Activated CD8-positive, alpha-beta memory T cell treated with anti-CD3 and anti-CD28 coated beads for 24 hours (primary cell): ENCODE data around the gene CTAGE4.
"Not testable (repeated sequence)": the region's sequence is repeated elsewhere in the genome, so short reads cannot be mapped to it uniquely, and the experiment has no call there.

ENCODE experiments used
- DNase-seq: peaks from one replicate; pipeline ENCODE4 v3.0.0-alpha.2; 2020

The CTAGE4 gene, protein sequence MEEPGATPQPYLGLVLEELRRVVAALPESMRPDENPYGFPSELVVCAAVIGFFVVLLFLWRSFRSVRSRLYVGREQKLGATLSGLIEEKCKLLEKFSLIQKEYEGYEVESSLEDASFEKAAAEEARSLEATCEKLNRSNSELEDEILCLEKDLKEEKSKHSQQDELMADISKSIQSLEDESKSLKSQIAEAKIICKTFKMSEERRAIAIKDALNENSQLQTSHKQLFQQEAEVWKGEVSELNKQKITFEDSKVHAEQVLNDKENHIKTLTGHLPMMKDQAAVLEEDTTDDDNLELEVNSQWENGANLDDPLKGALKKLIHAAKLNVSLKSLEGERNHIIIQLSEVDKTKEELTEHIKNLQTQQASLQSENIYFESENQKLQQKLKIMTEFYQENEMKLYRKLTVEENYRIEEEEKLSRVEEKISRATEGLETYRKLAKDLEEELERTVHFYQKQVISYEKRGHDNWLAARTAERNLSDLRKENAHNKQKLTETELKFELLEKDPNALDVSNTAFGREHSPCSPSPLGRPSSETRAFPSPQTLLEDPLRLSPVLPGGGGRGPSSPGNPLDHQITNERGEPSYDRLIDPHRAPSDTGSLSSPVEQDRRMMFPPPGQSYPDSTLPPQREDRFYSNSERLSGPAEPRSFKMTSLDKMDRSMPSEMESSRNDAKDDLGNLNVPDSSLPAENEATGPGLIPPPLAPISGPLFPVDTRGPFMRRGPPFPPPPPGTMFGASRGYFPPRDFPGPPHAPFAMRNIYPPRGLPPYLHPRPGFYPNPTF

DNA sequence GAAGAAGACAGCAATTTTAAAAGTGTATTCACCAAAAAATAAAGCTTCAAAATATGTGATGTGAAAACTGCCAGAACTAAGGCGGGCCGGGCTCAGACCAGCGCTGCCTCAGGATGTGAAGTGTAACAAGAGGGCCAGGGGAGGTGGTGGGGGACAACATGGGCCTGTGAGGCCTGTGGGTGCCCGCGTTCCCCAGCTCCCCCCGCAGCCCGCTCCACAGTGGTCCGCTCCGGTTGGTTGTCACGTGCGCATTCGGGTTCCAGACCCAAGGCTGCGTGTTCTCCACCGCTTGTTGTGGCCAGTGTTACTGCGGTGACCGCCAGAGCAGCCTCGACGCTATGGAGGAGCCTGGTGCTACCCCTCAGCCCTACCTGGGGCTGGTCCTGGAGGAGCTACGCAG is at the start of gene CTAGE4:
TSS of gene CTAGE4 (plus strand) at position 301 of the 400 bp plus-strand sequence. CDS start at position 339, 38 bp downstream.
- not testable (repeated sequence) for DNase-seq

DNA sequence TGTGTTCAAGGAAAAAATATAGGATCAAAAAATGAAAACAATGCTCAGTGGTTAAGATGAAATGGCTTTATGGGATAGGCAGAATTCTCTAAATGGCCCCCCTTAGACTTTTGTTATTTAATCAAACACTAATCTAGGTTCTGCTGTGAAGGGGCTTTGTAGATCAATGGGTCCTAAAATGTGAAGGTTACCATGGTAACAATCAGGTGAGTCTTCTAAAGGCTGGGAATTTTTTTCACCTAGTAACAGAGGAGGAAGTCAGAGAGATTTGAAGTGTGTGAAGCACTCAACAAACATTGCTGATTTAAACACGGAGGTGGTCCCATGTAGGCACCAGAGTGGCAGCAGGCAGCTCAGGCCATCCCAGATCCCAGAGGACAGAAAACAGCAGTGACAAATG is 49.1 kb upstream of the CTAGE4 start:
- DNase-seq = no peak

DNA sequence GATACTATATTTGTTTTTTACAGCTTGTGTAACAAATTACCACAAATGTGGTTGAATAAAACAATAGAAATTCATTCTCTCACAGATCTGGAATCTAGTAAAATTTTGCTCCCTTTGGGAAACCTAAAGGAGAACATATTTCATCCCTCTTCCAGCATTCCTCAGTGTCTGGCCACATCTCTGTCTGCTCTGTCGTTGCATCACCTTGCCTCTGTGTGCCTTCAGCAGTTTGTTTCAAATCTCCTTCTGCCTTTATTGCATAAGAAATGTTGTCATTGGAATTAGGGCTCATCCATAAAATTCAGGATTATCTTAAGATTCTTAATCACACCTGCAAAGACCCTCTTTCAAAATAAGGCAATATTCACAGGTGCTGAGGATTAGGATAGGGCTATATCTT is 45.8 kb upstream of the CTAGE4 start:
- no peak for DNase-seq

DNA sequence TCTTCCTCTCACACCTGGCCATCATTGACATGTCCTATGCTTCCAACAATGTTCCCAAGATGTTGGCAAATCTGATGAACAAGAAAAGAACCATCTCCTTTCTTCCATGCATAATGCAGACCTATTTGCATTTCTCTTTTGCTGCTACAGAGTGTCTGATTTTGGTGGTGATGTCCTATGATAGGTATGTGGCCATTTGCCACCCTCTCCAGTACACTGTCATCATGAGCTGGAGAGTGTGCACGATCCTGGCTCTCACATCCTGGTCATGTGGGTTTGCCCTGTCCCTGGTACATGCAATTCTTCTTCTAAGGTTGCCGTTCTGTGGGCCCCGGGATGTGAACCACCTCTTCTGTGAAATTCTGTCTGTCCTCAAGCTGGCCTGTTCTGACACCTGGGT is 41.1 kb upstream of the CTAGE4 start:
- DNase-seq = no peak

DNA sequence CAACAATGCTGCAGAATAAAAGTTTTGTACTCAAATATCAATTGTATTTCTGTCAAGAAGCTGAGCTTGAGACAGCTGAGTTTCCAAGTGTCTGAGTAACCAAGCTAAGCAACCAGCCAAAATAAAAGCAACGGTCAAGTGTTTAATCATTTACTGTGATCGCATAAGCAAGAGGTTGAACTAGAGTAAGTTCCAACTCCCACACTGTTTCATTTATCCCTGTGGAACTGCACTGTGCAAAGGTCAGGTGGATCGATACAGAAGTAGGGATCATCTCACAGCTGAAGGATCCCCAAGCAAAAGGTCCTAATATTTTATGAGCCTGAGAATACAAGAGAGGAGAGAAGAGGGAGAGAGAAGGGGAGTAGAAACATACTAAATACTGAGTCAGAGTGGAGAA is 38.8 kb upstream of the CTAGE4 start:
- no peak for DNase-seq

DNA sequence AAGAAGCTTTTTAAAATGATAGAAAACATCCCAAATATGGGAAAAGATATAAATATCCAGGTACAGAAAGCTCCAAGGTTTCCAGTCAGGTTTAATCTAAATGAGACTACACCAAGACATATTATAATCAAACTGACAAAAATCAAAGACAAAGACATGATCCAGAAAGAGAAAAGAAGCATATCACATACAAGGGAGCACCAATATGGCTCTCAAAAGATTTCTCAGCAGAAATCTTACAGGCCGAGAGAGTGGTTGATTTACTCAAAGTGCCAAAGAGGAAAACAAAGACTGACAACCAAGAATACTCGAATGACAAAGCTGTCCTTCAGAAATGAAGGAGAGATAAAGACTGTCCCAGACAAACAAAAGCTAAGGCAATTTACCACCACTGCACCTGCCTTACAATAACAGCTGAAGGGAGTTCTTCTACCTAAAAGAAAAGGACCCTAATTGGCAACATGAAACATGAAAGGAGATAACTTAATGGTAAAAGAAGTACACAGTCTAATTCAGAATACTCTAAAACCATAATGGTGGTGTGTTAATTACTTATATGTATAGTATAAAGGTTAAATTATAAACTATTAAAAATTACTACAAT is 34.9 kb upstream of the CTAGE4 start:
- DNase-seq = no peak

DNA sequence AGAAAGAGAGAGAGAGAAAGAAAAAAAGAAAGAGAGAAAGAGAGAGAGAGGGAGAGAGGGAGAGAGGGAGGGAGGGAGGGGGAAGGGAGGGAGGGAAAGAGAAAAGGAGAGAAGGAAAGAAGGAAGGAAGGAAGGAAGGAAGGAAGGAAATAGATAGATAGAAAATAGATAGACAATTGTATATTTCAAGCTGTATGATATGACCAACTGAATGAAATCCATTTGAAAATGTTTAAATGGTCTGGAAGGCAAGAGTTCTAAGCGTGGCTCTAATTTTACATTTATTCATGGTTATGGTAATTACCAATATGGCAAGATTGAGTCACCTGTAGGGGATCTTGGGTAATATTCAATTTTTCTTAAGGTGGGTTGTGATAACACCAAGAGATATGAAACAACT is 24.4 kb upstream of the CTAGE4 start:
- no peak for DNase-seq

DNA sequence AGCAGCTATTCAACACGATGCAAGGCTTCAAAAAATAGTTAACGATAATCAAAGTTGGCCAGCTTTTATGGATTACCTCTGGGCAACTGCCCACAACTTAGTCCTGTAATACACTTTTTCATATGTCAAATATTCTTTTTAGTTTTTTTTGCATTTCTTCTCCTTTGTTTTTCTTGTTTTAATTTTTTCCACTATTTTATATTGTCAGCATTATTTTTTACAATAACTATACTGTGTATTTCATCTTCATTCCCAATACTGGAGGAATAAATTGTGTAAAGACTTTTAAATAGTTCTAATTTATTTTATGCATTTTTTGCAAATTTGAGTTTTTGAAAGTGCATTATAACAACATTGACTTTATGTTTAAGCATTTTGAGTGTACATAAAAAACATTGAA is 18.5 kb upstream of the CTAGE4 start:
- DNase-seq = no peak

DNA sequence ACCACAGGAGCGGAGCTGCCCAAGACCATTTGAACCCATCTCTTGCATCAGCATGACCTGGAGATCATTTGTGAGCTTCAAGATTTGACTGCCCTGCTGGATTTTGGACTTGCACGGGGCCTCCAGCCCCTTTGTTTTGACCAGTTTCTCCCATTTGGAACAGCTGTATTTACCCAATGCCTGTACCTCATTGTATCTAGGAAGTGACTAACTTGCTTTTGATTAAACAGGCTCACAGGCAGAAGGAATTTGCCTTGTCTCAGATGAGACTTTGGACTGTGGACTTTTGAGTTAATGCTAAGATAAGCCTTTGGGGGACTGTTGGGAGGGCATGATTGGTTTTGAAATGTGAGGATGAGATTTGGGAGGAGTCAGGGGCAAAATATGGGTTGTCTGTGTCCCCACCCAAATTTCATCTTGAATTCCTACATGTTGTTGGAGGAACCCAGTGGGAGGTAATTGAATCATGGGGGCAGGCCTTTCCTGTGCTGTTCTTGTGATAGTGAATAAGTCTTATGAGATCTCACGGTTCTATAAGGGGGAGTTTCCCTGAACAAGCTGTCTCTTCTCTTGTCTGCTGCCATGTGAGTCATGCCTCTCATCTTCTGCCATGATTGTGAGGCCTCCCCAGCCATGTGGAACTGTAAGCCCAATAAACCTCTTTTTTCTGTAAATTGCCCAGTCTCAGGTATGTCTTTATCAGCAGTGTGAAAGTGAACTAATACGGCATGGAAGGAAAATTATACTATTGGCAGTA is 11.5 kb upstream of the CTAGE4 start:
- DNase-seq = not testable (repeated sequence)

DNA sequence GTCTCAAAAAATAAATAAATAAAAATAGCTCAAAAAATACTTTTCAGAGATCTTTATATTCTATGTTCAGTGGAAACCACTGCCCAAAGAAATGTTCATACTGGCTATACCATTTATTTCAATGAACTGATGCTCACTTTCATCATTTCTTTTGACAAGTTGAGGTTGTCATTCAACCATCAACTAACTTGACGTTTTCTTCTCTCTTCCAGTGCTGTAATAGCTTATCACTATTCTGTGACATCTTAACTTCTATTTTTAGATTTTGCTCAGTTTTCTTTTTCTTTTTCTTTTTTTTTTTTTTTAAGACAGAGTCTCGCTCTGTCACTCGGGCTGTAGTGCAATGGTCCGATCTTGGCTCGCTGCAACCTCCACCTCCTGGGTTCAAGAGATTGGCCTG is 8.7 kb upstream of the CTAGE4 start:
- DNase-seq = no peak

DNA sequence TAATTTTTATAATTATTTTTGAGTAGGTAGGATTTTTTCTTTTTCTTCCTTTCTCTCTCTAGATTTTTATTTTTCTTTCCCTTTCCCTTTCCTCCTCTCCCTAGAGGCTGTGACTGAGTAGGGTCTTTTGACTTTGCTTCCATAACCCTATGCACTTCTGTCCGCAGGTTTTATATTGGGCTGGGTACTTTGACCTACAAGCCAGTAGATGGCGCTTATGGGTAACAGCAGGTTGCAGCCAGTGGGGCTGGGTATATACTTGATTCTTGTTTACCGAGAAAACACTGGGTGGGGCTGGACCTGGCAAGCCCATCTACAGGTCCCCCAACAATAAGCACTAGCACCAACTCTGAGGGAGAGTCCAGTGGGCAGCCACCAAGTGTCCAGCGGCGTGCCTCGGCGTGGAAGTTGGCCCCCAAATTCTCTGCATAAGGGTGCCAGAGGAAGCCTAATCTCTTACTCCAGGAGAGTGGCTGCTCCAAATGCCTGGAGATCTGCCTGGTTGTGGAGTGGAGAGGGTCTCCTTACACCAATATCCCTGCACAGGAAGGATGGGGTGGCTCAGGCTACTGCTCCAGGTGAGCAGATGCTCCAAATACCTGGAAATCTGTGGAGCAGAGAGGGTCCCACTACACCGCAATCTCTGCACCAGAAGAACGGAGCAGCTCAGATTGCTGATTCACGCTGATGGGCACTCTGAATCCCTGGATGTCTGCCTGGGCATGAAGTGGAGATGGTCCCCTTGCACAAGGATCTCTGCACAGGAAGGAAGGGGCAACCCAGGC is 4.7 kb upstream of the CTAGE4 start:
- DNase-seq = not testable (repeated sequence)

DNA sequence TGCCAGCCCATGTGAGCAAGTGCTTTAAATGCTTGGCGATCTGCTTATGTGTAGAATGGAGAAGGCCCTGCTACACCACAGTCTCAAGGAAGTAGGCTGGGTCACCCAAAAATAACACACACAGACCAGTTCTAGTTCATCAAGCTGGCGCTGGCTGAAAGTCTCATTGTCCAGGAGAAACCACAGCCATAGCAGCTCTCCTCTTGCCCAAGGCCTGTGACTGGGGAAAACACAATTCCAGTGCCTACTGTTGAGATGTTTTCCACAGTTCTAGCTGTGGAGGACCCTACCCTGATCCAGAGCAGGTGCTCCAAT is 4.1 kb upstream of the CTAGE4 start:
- not testable (repeated sequence) for DNase-seq

DNA sequence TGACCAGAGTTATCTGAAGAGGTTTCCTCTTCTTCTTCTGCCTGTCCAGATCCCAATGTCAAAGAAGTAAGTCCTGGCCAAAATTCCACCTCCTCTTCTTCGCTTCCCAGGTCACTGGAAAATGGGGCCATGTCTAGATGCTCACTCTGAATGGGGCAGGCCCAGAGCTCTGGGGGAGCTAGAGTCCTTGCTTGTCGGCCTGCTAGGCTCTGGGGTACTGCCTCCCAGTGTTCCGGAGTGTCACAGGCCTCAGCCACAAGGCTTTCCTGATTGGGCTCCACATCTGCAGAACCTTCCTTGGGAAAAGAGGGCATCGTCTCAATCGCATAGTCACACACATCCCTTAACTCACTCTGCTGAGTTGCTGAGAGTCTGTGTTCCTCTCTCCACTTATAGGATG is 4.6 kb downstream of the CTAGE4 start:
- not testable (repeated sequence) for DNase-seq

DNA sequence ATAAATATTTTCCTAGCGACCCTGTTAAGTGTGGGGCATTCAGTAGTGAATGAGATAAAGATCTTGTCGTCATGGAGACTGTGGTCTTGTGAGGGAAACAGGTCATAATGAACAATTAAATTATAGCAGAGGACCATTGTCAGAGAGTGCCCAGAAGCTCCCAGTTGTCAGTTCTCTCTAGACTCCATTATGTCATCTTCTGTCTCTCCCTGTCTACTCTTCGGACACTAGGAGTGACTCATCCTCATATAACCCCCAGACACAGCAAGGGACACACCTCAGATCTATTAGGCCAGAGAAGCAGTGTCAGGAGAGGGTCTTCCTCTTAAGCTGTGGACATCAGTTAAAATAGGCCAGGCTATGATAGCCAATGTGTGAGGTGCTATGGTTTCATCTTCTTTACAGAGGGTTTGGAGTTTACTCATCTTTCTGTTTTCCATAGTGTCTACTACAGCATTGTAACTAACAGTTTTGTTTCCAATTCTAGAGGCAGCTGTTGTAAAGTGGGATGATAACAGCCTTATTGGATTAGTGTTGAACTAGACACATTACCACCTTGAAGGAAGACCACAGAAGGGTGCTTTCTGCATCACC is 5.4 kb downstream of the CTAGE4 start:
- DNase-seq = not testable (repeated sequence)

DNA sequence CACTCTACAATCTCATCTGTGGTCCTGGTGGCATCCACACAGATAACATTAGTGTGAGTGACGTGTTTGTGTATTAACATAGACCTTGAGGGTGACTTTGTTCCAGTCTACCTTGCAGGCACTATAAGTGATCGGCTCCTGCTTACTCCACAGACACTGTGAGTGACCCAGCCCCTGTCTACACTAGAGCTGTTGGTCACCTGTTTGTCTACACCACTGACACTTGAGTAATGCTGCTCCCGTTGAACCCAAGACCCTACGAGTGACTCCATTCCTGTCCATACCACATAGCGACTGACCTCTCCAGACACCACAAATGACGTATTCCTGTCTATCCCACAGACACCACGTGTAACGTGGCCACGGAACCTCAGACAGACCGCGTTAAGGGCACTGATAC is 10.5 kb downstream of the CTAGE4 start:
- not testable (repeated sequence) for DNase-seq

DNA sequence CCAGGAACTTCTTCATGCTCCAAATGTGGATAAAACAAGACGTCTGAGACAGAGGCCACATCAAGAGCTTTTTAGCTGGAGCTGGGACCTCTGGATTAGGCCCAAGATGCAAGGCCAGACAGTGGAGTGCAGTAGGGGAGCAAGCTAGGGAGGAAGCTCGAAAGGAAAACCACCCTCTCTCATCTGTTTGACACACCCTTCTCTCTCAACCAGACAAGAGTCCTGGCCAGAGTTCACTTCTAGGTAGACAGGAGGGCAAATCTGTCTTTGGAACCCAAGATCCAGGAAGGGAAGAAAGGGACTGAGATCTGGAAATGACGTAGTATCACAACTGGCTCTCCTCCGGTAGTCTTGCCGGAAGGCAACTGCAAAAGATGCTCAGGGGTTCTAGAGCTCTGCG is 11.2 kb downstream of the CTAGE4 start:
- not testable (repeated sequence) for DNase-seq

DNA sequence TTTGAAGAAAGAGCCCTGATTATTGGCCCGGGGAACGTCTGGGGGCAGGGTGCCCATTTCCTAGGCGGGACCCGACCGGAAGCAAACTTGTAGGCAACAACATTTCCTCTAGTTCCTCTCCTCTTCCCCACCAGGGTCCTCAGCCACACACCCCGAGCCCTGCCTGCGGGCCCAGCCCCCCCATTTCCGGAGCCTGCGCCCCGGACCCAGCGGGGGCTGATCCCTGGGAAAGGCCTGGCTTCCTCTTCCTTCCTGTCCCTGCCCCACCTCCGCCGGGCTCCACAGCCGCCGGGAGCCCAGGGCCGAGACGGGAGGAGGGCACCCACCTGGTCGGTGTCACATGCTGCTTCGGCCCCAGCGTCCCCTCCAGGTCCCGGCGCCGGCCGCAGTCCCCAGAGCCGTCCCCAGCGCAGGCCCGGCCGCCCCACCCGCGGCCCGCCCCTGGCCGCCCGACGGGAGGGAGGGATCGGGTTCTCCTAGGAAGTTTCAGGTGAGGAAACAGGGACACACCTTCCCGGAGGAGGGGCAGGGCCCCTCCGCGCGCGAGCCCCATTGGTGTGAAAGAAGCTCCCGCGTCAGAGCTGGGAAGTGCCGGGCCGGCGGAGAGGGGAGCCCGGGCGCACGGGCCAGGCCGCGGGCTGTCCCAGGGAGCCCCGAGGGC is 12.1 kb downstream of the CTAGE4 start, which contains the start of gene ARHGEF35:
TSS of gene ARHGEF35 (minus strand) at position 622 of the 661 bp plus-strand sequence. CDS start 7,450 bp downstream, outside the sequence.
- peak; percentile 57 for DNase-seq

DNA sequence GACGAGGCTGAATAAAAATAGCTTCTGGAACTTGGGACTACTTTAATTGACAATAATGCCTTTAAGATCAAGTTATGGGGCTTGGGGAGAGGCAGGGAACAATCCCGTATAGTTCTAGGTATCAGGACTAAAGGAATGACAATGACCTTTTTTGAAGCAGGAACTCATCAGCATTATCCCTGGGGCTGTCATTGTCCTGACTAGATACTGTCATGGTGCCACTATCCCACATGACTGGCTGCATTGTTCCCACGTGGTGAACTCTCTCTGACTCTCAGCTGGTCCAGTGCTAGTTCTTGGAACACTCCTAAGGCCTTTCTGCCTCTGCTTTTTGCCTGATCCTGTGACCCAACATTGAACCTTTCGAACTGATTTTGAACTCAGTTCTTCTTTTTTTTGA is 15.7 kb downstream of the CTAGE4 start:
- DNase-seq = not testable (repeated sequence)

DNA sequence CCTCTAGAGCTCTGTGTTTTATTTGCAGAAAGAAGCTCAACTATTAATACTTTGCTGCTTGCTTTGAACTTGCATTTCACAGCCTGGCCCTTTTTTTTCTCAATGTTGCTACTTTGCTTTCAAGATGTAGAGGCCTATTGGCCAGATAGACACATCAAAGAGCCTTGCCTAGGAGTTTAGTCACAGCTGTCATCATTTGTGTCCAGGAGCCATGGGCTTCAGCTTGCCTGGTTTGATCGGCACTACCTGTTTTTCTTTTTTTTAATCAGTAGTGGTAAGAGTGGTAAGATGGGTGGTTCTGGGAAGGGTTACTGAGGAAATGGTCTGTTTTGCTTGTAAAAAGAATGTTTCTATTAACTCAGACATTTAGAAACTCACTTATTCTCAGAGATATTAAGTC is 18.7 kb downstream of the CTAGE4 start:
- DNase-seq = not testable (repeated sequence)

DNA sequence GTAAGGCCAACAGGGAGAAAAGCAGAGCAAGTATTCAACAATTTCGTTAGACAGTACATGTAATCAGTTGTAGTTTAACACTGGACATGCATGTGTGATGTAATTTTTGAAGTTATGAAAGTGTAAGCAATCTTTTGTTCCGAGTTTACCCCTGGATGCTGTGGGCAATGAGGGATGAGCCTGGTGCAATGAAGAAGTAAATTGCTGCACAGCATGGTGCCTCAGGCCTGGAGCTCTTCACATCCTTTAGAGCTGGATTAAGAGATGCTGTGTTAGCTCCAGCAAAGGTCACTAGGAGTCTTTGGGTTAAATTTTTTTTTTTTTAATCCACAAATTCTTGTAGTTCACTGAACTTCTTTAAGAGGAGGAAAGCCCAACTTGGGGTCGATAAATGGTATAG is 19.8 kb downstream of the CTAGE4 start:
- not testable (repeated sequence) for DNase-seq

DNA sequence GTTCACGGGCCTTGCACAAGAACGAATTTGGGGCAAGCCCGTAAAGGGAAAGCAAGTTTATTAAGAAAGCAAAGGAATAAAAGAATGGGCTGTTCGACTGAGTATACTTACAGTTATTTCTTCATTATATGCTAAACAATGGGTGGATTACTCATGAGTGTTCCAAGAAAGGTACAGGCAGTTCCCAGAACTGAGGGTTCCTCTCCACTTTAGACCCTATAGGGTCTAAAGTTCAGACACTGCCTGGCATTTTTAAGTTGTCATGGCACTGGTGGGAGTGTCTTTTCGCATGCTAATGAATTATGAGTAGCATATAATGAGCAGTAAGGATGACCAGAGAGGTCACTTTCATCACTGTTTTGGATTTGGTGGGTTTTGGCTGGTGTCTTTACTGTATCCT is 22.0 kb downstream of the CTAGE4 start:
- DNase-seq = not testable (repeated sequence)
